ENCODE measurements around the gene SSBP3.

Gene SSBP3

GRCh38 chr1:54400329-54400728 lies 5.9 kb downstream of the SSBP3 start:
- no peak for TF ChIP-seq CTCF (IDR thresholded peaks at IDR 0.05; ENCODE audit: control insufficient read depth, extremely low read depth, insufficient read depth)
- no peak for DNase-seq (ENCODE audit: low read depth)
- no peak overlapping the region for H3K4me3 ChIP-seq (ENCODE audit: low read depth, low read length)

- no peak for DNase-seq (ENCODE audit: low read depth)
- TF ChIP-seq CTCF (IDR thresholded peaks at IDR 0.05; ENCODE audit: control insufficient read depth, extremely low read depth, insufficient read depth), result no peak
Observed at GRCh38 chr1:54399765-54400164, 6.4 kb downstream of the SSBP3 start.

GRCh38 chr1:54398963-54399528 lies 7.1 kb downstream of the SSBP3 start:
- H3K4me3 ChIP-seq (ENCODE audit: low read depth, low read length), result no peak overlapping the region
- TF ChIP-seq CTCF (IDR thresholded peaks at IDR 0.05; ENCODE audit: control insufficient read depth, extremely low read depth, insufficient read depth), result no peak
- DNase-seq (ENCODE audit: low read depth), result no peak

More at GRCh38 chr1:54399765-54400164, 6.4 kb downstream of the SSBP3 start:
- no peak overlapping the region for H3K4me3 ChIP-seq (ENCODE audit: low read depth, low read length)

GRCh38 chr1:54397980-54398379 lies 8.2 kb downstream of the SSBP3 start:
- no peak overlapping the region for H3K4me3 ChIP-seq (ENCODE audit: low read depth, low read length)
- no peak for DNase-seq (ENCODE audit: low read depth)
- no peak for TF ChIP-seq CTCF (IDR thresholded peaks at IDR 0.05; ENCODE audit: control insufficient read depth, extremely low read depth, insufficient read depth)

GRCh38 chr1:54397090-54397591 lies 9.1 kb downstream of the SSBP3 start:
- DNase-seq (ENCODE audit: low read depth), result no peak
- TF ChIP-seq CTCF (IDR thresholded peaks at IDR 0.05; ENCODE audit: control insufficient read depth, extremely low read depth, insufficient read depth), result no peak
- H3K4me3 ChIP-seq (ENCODE audit: low read depth, low read length), result no peak overlapping the region

- no peak for DNase-seq (ENCODE audit: low read depth)
- TF ChIP-seq CTCF (IDR thresholded peaks at IDR 0.05; ENCODE audit: control insufficient read depth, extremely low read depth, insufficient read depth), result no peak
- no peak overlapping the region for H3K4me3 ChIP-seq (ENCODE audit: low read depth, low read length)
Observed at GRCh38 chr1:54396261-54396933, 9.8 kb downstream of the SSBP3 start.
